Measurements from ENCODE around the gene GATA1.
A peak's percentile ranks its signal among the peaks of the same experiment; 100 is the strongest.

Gene GATA1

GRCh38 chrX:48791063-48791820 is 4.9 kb downstream of the GATA1 start:
- no peak overlapping the region for H3K23ac ChIP-seq (ENCODE audit: low read length)
- no peak overlapping the region for H2BK12ac ChIP-seq (ENCODE audit: low read length)
- no peak overlapping the region for H3K27ac ChIP-seq (ENCODE audit: low read depth, low read length)
- H3K9me3 ChIP-seq (ENCODE audit: insufficient read depth, low read depth, low read length) = no peaks in the 10 kb centered on the region
- peaks cover 18 to 20% of the 10 kb centered on the region in 2 experiments for H3K4me1 ChIP-seq (ENCODE audit: control insufficient read depth in 1 of 2, insufficient read depth in 2 of 2, low read length in 2 of 2)
- H3K79me2 ChIP-seq (ENCODE audit: control insufficient read depth, insufficient read depth, low read length, poor library complexity) = peaks cover 2% of the 10 kb centered on the region
- no CpG with 5 or more reads among the region's 11 CpGs for WGBS (ENCODE audit: extremely low coverage, insufficient coverage, insufficient read length)
- no peak overlapping the region for H2BK120ac ChIP-seq (ENCODE audit: insufficient read depth, low read length, poor library complexity)
- H4K12ac ChIP-seq (ENCODE audit: low read depth, low read length) = no peak overlapping the region
- H2AK5ac ChIP-seq (ENCODE audit: low read length) = no peak overlapping the region
- no peak overlapping the region for H3K14ac ChIP-seq (ENCODE audit: low read length)
- peaks cover 23% of the 10 kb centered on the region for H3K79me1 ChIP-seq (ENCODE audit: low read length)
- H3K4ac ChIP-seq (ENCODE audit: low read depth, low read length) = no peak overlapping the region
- no peaks in the 10 kb centered on the region for H3K36me3 ChIP-seq (ENCODE audit: control insufficient read depth in 1 of 2, insufficient read depth in 2 of 2, low read length in 2 of 2)
- no peak for DNase-seq
- H4K91ac ChIP-seq (ENCODE audit: low read depth, low read length) = no peak overlapping the region
- no peak overlapping the region for H4K8ac ChIP-seq (ENCODE audit: low read depth, low read length)
- no peaks in the 10 kb centered on the region for H3K27me3 ChIP-seq (ENCODE audit: insufficient read depth, low read length)
- H2BK5ac ChIP-seq (ENCODE audit: low read depth, low read length, poor library complexity) = no peak overlapping the region
- no peak overlapping the region for H3K18ac ChIP-seq (ENCODE audit: low read length)
- H3K4me3 ChIP-seq (ENCODE audit: low read depth, low read length) = no peak overlapping the region
- H3K9ac ChIP-seq (ENCODE audit: low read length) = no peak overlapping the region
- no peak overlapping the region for H3K4me2 ChIP-seq (ENCODE audit: low read length)
- H2AFZ ChIP-seq (ENCODE audit: insufficient read depth, low read length, poor library complexity) = no peak overlapping the region

- H4K8ac ChIP-seq (ENCODE audit: low read depth, low read length) = no peak overlapping the region
- no peak overlapping the region for H3K4me2 ChIP-seq (ENCODE audit: low read length)
- H3K4ac ChIP-seq (ENCODE audit: low read depth, low read length) = no peak overlapping the region
- peaks cover 23% of the 10 kb centered on the region for H3K79me1 ChIP-seq (ENCODE audit: low read length)
- H4K12ac ChIP-seq (ENCODE audit: low read depth, low read length) = no peak overlapping the region
- H2BK5ac ChIP-seq (ENCODE audit: low read depth, low read length, poor library complexity) = no peak overlapping the region
- H2AK5ac ChIP-seq (ENCODE audit: low read length) = no peak overlapping the region
- no CpG with 5 or more reads among the region's 7 CpGs for whole genome bisulfite sequencing (ENCODE audit: extremely low coverage, insufficient coverage, insufficient read length)
- no peak overlapping the region for H3K23ac ChIP-seq (ENCODE audit: low read length)
- H3K27ac ChIP-seq (ENCODE audit: low read depth, low read length) = no peak overlapping the region
- H3K27me3 ChIP-seq (ENCODE audit: insufficient read depth, low read length) = no peaks in the 10 kb centered on the region
- H4K91ac ChIP-seq (ENCODE audit: low read depth, low read length) = no peak overlapping the region
- no peak overlapping the region for H3K18ac ChIP-seq (ENCODE audit: low read length)
- H3K36me3 ChIP-seq (ENCODE audit: control insufficient read depth in 1 of 2, insufficient read depth in 2 of 2, low read length in 2 of 2) = no peaks in the 10 kb centered on the region
- DNase-seq = no peak
- H3K9me3 ChIP-seq (ENCODE audit: insufficient read depth, low read depth, low read length) = no peaks in the 10 kb centered on the region
- H2AFZ ChIP-seq (ENCODE audit: insufficient read depth, low read length, poor library complexity) = no peak overlapping the region
- no peak overlapping the region for H3K9ac ChIP-seq (ENCODE audit: low read length)
- no peak overlapping the region for H2BK12ac ChIP-seq (ENCODE audit: low read length)
- no peak overlapping the region for H3K14ac ChIP-seq (ENCODE audit: low read length)
- no peak overlapping the region for H3K4me3 ChIP-seq (ENCODE audit: low read depth, low read length)
- H2BK120ac ChIP-seq (ENCODE audit: insufficient read depth, low read length, poor library complexity) = no peak overlapping the region
- peaks cover 19 to 21% of the 10 kb centered on the region in 2 experiments for H3K4me1 ChIP-seq (ENCODE audit: control insufficient read depth in 1 of 2, insufficient read depth in 2 of 2, low read length in 2 of 2)
- H3K79me2 ChIP-seq (ENCODE audit: control insufficient read depth, insufficient read depth, low read length, poor library complexity) = peaks cover 2% of the 10 kb centered on the region
Observed at GRCh38 chrX:48792219-48792618, 5.8 kb downstream of the GATA1 start.

DNA sequence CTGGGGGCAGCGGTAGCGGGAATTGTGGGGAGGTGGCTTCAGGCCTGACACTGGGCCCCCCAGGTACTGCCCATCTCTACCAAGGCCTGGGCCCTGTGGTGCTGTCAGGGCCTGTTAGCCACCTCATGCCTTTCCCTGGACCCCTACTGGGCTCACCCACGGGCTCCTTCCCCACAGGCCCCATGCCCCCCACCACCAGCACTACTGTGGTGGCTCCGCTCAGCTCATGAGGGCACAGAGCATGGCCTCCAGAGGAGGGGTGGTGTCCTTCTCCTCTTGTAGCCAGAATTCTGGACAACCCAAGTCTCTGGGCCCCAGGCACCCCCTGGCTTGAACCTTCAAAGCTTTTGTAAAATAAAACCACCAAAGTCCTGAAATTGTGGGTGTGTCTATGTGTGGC is 7.5 kb downstream of the GATA1 start:
- H3K14ac ChIP-seq (ENCODE audit: low read length) = peak overlapping the region; percentile 44
- H3K4me2 ChIP-seq (ENCODE audit: low read length) = no peak overlapping the region
- H3K27me3 ChIP-seq (ENCODE audit: insufficient read depth, low read length) = no peaks in the 10 kb centered on the region
- peak overlapping the region; percentile 58 for H3K4ac ChIP-seq (ENCODE audit: low read depth, low read length)
- H2BK5ac ChIP-seq (ENCODE audit: low read depth, low read length, poor library complexity) = peak overlapping the region; percentile 19
- no peak overlapping the region for H3K4me3 ChIP-seq (ENCODE audit: low read depth, low read length)
- H3K4me1 ChIP-seq (ENCODE audit: control insufficient read depth in 1 of 2, insufficient read depth in 2 of 2, low read length in 2 of 2) = peaks cover 19 to 21% of the 10 kb centered on the region in 2 experiments
- H3K27ac ChIP-seq (ENCODE audit: low read depth, low read length) = no peak overlapping the region
- no peak overlapping the region for H3K9ac ChIP-seq (ENCODE audit: low read length)
- peak overlapping the region; percentile 98 for H2BK120ac ChIP-seq (ENCODE audit: insufficient read depth, low read length, poor library complexity)
- H2AK5ac ChIP-seq (ENCODE audit: low read length) = no peak overlapping the region
- no peaks in the 10 kb centered on the region for H3K36me3 ChIP-seq (ENCODE audit: control insufficient read depth in 1 of 2, insufficient read depth in 2 of 2, low read length in 2 of 2)
- H2BK12ac ChIP-seq (ENCODE audit: low read length) = peak overlapping the region; percentile 88
- H4K91ac ChIP-seq (ENCODE audit: low read depth, low read length) = peak overlapping the region; percentile 91
- H4K8ac ChIP-seq (ENCODE audit: low read depth, low read length) = peak overlapping the region; percentile 62
- peak overlapping the region; percentile 36 for H4K12ac ChIP-seq (ENCODE audit: low read depth, low read length)
- H3K23ac ChIP-seq (ENCODE audit: low read length) = no peak overlapping the region
- no CpG with 5 or more reads among the region's 4 CpGs for WGBS (ENCODE audit: extremely low coverage, insufficient coverage, insufficient read length)
- DNase-seq = no peak
- H2AFZ ChIP-seq (ENCODE audit: insufficient read depth, low read length, poor library complexity) = peak overlapping the region; percentile 45
- H3K79me2 ChIP-seq (ENCODE audit: control insufficient read depth, insufficient read depth, low read length, poor library complexity) = peaks cover 2% of the 10 kb centered on the region
- peak overlapping the region; percentile 27 for H3K18ac ChIP-seq (ENCODE audit: low read length)
- no peaks in the 10 kb centered on the region for H3K9me3 ChIP-seq (ENCODE audit: insufficient read depth, low read depth, low read length)
- peaks cover 23% of the 10 kb centered on the region for H3K79me1 ChIP-seq (ENCODE audit: low read length)

DNA sequence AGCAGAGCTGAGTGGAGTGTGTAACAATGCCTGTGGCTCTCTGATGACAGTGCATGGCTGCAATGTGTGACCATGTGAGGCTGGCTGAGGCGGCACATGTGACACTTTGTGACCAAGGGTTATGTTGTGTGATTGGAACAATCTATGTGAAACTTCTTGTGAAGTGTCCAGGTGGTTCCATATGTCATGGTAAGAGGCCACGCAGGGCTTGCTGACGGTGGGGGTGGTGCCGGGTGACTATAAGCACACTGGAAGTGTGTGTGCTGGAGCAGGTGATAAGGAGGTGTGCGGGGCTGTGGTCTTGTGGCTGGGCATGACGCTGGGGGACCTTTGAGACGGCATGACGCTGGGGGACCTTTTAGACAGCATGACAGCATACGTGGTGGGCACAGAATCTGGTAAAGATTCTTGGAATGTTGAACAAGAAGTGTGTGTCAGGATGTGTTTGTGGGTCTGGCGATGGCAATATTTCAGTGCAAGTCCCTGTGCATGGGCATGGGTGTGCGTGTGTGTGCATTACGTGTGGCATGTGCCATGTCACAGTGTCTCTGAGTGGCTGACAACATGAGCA is 8.0 kb downstream of the GATA1 start:
- H4K12ac ChIP-seq (ENCODE audit: low read depth, low read length) = no peak overlapping the region
- H2BK120ac ChIP-seq (ENCODE audit: insufficient read depth, low read length, poor library complexity) = peak overlapping the region; percentile 98
- H3K36me3 ChIP-seq (ENCODE audit: control insufficient read depth in 1 of 2, insufficient read depth in 2 of 2, low read length in 2 of 2) = no peaks in the 10 kb centered on the region
- H3K23ac ChIP-seq (ENCODE audit: low read length) = no peak overlapping the region
- peak overlapping the region; percentile 79 for H3K27ac ChIP-seq (ENCODE audit: low read depth, low read length)
- H3K4me2 ChIP-seq (ENCODE audit: low read length) = peak overlapping the region; percentile 48
- H2AK5ac ChIP-seq (ENCODE audit: low read length) = peak overlapping the region; percentile 11
- peak overlapping the region; percentile 91 for H4K91ac ChIP-seq (ENCODE audit: low read depth, low read length)
- peaks cover 2% of the 10 kb centered on the region for H3K79me2 ChIP-seq (ENCODE audit: control insufficient read depth, insufficient read depth, low read length, poor library complexity)
- peak overlapping the region; percentile 6 for H3K18ac ChIP-seq (ENCODE audit: low read length)
- H3K4me1 ChIP-seq (ENCODE audit: control insufficient read depth in 1 of 2, insufficient read depth in 2 of 2, low read length in 2 of 2) = peaks cover 19 to 21% of the 10 kb centered on the region in 2 experiments
- H3K9ac ChIP-seq (ENCODE audit: low read length) = no peak overlapping the region
- peak overlapping the region; percentile 88 for H2BK12ac ChIP-seq (ENCODE audit: low read length)
- H3K27me3 ChIP-seq (ENCODE audit: insufficient read depth, low read length) = no peaks in the 10 kb centered on the region
- peaks cover 23% of the 10 kb centered on the region for H3K79me1 ChIP-seq (ENCODE audit: low read length)
- peak overlapping the region; percentile 12 for H2BK5ac ChIP-seq (ENCODE audit: low read depth, low read length, poor library complexity)
- peak overlapping the region; percentile 71 for H3K14ac ChIP-seq (ENCODE audit: low read length)
- no peak overlapping the region for H4K8ac ChIP-seq (ENCODE audit: low read depth, low read length)
- H3K9me3 ChIP-seq (ENCODE audit: insufficient read depth, low read depth, low read length) = no peaks in the 10 kb centered on the region
- H2AFZ ChIP-seq (ENCODE audit: insufficient read depth, low read length, poor library complexity) = no peak overlapping the region
- H3K4ac ChIP-seq (ENCODE audit: low read depth, low read length) = peak overlapping the region; percentile 61
- DNase-seq = peak in 1 of 2 donors; percentile 1
- no CpG with 5 or more reads among the region's 12 CpGs for WGBS (ENCODE audit: extremely low coverage, insufficient coverage, insufficient read length)
- no peak overlapping the region for H3K4me3 ChIP-seq (ENCODE audit: low read depth, low read length)

All from trophoblast cell (in vitro differentiated cells and primary cell).